COR-L47 (cell line): ENCODE measurements around the gene KLHL3.

Experiments used
- DNase-seq: peaks from one replicate; lab custom pipeline; 2025; lab: John Stamatoyannopoulos, UW

The KLHL3 gene

DNA sequence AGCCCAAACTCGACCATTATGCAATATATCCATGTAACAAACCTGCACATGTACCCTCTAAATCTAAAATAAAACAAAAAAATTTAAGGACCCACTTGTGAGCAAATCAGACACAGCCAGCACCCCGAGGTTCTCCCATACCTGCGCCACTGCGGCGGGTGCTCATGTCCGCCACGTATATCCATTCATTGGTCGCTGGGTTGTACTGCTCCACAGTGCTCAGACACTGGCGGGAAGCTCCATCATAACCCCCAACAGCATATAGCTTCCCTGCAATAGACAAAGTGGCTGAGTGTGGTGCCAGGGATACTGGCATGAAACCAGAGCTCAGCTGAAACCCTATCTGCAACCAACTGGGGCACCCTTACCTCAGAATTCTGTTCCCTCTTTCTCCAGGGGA is 102.0 kb downstream of the KLHL3 start:
- DNase-seq, result no peak

DNA sequence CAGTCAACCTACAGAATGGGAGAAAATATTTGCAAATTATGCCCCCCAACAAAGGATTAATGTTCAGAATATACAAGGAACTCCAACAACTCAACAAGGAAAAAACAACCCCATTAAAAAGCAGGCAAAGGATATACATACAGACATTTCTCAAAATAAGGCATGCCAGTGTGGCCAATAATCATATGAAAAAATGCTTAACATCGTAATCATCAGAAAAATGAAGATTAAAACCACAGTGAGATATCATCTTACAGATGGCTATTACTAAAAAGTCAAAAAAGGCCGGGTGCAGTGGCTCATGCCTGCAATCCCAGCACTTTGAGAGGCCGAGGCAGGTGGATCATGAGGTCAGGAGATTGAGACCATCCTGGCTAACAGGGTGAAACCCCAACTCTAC is 103.2 kb downstream of the KLHL3 start:
- DNase-seq, result no peak

DNA sequence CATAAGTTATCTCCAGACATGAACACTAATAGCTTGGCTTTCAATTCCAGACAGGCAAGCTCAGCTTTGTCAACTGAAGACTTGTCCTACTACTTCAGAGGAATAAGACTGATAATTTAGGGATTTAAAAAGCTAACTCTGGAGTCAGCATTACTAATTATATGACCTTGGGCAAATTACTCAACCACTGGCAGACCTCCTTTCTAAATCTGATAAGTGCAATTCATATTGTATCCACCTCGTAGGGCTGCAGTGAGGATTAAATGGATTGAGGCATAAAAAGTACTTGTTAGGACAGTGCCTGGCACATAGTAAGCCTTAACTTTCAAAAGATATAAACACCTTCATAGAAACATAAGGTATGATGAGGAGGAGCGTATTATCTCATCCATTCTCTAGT is 104.4 kb downstream of the KLHL3 start:
- no peak for DNase-seq

DNA sequence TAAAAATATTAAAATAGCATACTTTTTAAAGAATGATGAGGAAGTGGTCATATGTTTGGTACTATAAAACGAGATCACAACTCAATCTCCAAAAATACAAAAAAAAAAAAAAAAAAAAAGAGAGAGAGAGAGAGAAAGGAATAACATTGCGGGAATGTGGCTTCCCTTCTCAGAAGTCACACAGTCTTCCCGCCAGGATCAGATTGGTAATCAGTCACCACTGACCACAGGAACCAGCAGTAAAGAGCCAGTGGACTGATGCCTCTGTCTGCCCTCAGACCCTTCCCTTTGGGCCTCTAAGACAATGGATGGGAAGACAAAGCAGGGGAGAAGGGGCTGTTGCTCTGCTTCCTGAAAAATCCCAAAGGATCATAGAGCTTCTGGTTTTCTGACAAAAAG is 104.9 kb downstream of the KLHL3 start:
- no peak for DNase-seq

DNA sequence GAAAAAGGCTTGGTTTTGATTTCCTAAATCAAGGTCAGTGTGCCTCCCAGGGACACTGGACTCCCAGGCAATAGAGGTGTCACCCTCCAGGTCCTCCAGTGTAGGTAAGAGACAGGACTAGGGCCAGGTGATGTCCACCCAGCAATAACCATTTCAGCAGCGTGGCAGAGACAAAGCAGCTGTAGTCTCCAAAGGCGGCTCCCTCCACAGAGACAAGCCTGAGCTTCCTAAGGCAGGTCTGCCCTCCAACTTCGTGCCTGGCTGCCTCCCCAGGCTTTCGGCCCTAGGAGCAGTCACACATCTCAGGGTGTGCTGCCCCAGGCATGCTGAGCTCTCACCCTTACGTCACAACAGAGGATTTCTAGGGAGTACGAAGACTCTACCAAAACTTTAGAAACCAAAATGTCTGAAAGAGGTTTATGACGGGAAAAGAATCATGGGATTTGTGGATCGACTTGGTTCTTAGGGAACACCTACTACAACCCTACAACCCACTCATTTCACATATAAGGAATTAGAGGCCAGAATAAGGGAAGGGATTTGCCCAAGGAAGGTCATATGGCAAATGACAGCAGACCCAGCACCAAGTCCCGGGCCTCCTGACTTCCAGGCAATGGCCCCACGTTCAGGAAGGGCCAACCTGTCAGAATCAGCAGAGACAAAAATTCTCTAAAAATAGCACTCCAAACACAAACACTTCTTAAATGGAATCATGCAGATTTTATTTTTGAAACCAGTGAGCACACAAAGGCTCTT is 105.5 kb downstream of the KLHL3 start:
- DNase-seq, result no peak

GRCh38 chr5:137629646-137630045 is 106.2 kb downstream of the KLHL3 start:
- peak; percentile 31 for DNase-seq

GRCh38 chr5:137627706-137628105 is 108.2 kb downstream of the KLHL3 start:
- no peak for DNase-seq

GRCh38 chr5:137627293-137627692 is 108.6 kb downstream of the KLHL3 start:
- peak; percentile 73 for DNase-seq

GRCh38 chr5:137624786-137625349 is 111.0 kb downstream of the KLHL3 start:
- DNase-seq, result no peak

- no peak for DNase-seq
Measured at GRCh38 chr5:137622850-137623249, 113.0 kb downstream of the KLHL3 start.

DNA sequence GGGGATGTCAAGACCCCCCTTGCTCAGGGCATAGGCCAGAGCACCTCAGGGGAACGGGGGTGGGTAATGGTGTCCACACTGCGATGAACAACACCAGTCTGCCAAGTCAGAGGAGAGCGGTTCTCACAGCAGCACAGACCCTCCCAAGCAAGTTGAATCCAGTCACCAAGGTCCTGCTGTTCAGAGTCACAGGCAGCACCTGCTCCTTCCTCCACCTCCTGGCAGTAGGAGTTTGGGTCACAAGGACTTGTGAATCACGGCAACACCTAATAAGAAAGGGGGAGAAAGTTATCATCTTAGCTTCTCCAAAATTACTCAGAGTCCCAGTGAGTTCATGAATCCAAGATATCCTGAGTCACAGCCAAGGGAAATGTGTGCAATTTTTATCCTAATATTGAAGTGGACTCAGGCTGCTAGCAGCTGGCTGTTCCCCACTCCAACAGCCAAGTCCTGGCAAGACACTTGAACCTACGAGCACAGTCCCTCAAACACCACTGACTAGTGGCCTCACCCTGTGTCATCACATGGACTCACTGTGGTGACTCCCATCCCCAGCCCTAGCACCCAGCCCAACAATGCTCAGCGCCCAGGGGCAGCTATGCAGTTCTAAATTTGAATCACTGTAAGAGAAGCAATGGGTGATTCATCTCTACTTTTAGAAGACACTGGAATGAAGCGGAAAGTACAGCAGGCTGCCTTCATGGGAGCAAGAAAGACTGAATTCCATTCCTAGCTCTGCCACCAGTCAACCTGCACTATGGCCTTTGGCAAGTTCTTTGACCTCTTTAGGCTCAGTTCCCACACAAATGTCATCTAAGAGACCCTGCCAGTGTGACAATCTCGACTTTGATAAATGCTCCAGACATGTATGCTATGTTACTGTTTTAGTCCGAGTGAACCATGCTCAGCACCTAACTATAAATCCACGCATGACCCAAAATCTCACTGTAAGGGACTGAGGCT is 113.7 kb downstream of the KLHL3 start:
- no peak for DNase-seq

DNA sequence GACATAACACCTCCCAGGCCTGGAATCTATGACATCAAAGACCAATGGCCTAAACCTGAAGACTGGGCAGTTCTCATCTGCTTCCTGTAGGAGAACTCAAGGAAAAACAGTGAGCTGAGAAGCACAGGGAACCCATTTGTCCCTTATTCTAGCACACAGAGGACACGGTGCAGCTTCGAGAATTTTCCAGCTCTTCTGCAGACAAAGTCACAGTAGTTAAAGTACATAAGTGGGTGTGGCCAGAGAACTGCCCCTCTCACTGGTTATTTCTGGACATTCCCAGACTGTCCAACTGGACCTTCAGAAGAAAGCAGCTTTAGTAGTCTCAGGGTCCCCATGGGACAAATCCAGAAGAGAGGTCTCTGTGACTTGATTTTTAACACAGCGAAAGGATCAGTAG is 114.6 kb downstream of the KLHL3 start:
- no peak for DNase-seq

DNA sequence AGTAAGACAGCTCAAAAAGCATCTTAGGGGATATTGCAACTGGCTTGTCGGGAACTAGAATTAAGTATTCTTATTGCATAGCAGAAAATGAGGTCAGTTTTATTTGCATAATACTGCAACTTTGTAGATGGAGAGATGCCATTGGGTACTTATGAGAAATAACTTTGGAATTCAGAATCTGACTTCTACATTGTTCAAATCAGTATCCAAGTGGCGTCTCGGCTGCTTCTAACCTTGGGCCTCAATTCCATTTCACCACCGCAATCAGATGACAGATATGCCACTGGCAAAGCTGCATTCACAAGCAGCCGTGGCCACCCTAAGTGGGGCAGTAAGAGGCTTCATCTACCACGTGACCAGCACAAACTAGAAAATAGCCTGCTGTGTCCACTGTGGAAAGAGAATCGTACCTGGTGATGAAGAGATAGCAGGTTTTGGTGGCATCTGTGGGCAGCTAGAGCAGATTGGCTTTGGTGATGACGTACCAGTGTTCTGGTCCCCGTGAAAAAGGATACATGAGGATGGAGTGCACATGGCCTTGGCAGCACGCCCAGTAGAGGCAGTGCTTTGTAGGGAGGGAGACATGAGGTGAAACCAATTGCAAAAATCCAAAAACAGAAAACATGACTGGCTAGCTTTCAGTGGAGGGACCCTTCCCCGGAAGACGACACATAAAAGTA is 116.6 kb downstream of the KLHL3 start:
- DNase-seq, result peak; percentile 88

DNA sequence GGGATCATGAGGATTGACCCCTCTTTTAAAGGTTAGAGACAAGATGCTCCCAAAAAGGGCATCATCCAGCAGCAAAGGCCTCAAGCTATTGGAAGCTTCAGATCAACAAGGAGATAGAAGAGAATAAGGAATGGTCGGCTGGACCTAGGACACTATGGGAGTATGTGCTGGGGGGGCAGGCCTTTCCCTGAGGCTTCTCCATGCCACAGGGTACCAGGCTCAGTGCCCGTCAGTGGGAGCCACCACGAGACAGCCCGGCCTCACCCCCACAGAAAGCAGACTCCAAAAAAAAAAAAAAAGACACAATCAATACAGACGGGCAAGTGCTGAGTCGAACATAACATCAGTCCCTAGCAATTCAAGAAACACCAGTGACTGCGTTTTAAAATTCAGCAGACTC is 117.4 kb downstream of the KLHL3 start:
- DNase-seq, result no peak

DNA sequence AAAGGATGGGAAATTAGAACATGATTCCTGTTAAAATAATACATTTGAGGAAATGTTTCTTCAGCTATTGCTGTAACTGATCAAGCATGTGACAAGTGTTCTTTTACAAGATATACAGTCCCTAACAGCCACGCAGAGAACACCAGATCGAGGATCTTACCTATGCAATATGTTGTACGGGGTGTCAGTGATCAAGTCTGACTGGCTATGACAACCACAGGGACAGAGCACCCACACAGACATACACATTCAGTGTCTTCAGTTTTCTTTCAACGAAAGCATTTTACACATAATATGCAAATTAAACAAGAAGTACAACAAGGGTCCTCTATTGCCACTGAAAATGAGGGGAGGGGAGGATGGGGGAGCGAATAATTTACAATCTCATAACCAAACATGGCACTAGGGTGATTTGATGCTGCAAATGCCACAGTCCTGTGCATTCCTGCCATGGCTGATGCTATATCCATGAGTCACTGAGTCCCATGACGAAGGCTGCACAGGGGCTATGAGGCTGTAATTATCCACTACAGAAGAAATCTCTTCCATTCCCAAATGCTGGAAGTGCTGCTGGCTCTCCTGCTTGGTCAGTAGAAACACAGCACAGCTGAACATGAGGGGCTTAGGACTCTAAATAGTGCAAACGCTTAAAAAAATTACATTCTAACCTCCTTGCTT is 118.2 kb downstream of the KLHL3 start:
- no peak for DNase-seq

GRCh38 chr5:137616046-137616445 is 119.8 kb downstream of the KLHL3 start:
- DNase-seq, result no peak

GRCh38 chr5:137615171-137615775 is 120.6 kb downstream of the KLHL3 start:
- no peak for DNase-seq

- DNase-seq, result no peak
Measured at GRCh38 chr5:137613554-137614265, 122.2 kb downstream of the KLHL3 start.

DNA sequence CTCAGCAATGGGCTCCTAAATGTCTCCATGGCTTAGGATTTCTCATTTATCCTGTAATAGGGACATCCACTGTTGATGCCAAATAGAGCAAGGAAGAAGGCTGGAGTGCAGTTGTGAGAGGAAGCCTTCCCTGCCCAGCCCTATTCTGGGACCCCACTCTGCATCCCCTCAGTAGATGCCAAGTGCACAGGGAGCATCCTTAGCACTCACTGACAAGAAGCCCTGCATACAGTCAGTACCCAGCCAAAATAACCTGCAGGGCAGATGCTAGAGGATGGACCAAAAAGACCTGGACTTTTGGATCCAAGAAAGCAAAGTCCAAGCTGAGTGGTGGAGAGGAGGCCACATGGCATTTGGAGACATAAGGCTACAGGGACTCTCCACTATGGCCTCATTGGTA is 123.3 kb downstream of the KLHL3 start:
- DNase-seq, result no peak

- DNase-seq, result no peak
Measured at GRCh38 chr5:137611794-137612435, 124.0 kb downstream of the KLHL3 start.
